HFFc6 (cell line): ENCODE data around the gene FRMD4A. TPM values are rescaled to one million over a fixed set of nuclear protein-coding genes. Genes with fewer than 3 reads are reported as not detected.

Experiments
- DNase-seq: peaks from one replicate; pipeline ENCODE4 v3.0.0-alpha.2; 2018
- H3K27ac Mint-ChIP-seq: 2 replicates; pipeline ENCODE4 v1.8.0; 2020; ENCODE audit warnings: mild to moderate bottlenecking, mixed read lengths
- H3K27me3 Mint-ChIP-seq: 2 replicates; pipeline ENCODE4 v1.8.0; 2021; ENCODE audit warnings: mild to moderate bottlenecking, moderate library complexity, mixed read lengths; ENCODE audit not compliant: insufficient read depth
- H3K36me3 Mint-ChIP-seq: 2 replicates; pipeline ENCODE4 v1.8.0; 2021; ENCODE audit warnings: low read depth, mixed read lengths
- H3K4me1 Mint-ChIP-seq: 2 replicates; pipeline ENCODE4 v1.8.0; 2020; ENCODE audit warnings: low read depth, mixed read lengths
- H3K4me3 Mint-ChIP-seq: 2 replicates; pipeline ENCODE4 v1.8.0; 2020; ENCODE audit warnings: mild to moderate bottlenecking, moderate library complexity, mixed read lengths
- H3K9me3 Mint-ChIP-seq: 2 replicates; pipeline ENCODE4 v1.8.0; 2020; ENCODE audit warnings: mild to moderate bottlenecking, mixed read lengths
- CTCF ChIP-seq: fragments of 200-600 bp; sonication (generic); IDR thresholded peaks from 2 replicates; pipeline ENCODE4 v1.5.0; 2021; ENCODE audit warnings: antibody characterized with exemption, mild to moderate bottlenecking
- total RNA-seq, 6 experiments: library from RNA; stranded (reverse); fragmentation: NEBNext Ultra II Directional; extraction: Animal tissue kit (Norgen Biotek cat#: 25700); gene quantifications; 2 replicates in 1 of 6; 3 replicates in 5 of 6; pipeline ENCODE4 v1.2.3, GENCODE V29; 2021

Gene FRMD4A
- total RNA-seq, 6 experiments from 2014 or later: 76.7 to 117 (median 92.3) TPM

GRCh38 chr10:14171336-14171735 lies 159.4 kb downstream of the FRMD4A start:
- Mint-ChIP-seq H3K27me3 (peaks cover 60% of the 10 kb centered on the region), H3K9me3 (no peaks in the 10 kb centered on the region), H3K27ac (no peak overlapping the region), H3K4me3 (no peak overlapping the region), H3K36me3 (no peaks in the 10 kb centered on the region), H3K4me1 (peaks cover 15% of the 10 kb centered on the region)
- no peak for TF ChIP-seq CTCF
- no peak for DNase-seq

GRCh38 chr10:14163377-14164086 lies 167.2 kb downstream of the FRMD4A start:
- DNase-seq: no peak
- H3K27ac Mint-ChIP-seq: no peak overlapping the region
- no peak overlapping the region for H3K4me3 Mint-ChIP-seq
- H3K27me3 Mint-ChIP-seq: peaks cover 43% of the 10 kb centered on the region
- no peak for TF ChIP-seq CTCF
- no peaks in the 10 kb centered on the region for H3K4me1 Mint-ChIP-seq
- H3K36me3 Mint-ChIP-seq: no peaks in the 10 kb centered on the region
- H3K9me3 Mint-ChIP-seq: no peaks in the 10 kb centered on the region

GRCh38 chr10:14162629-14163344 lies 167.9 kb downstream of the FRMD4A start:
- H3K27me3 Mint-ChIP-seq: peaks cover 44% of the 10 kb centered on the region
- DNase-seq: no peak
- no peaks in the 10 kb centered on the region for H3K36me3 Mint-ChIP-seq
- H3K9me3 Mint-ChIP-seq: no peaks in the 10 kb centered on the region
- H3K4me1 Mint-ChIP-seq: no peaks in the 10 kb centered on the region
- H3K4me3 Mint-ChIP-seq: no peak overlapping the region
- no peak for TF ChIP-seq CTCF
- no peak overlapping the region for H3K27ac Mint-ChIP-seq

GRCh38 chr10:14162061-14162460 lies 168.7 kb downstream of the FRMD4A start:
- no peak overlapping the region for H3K4me3 Mint-ChIP-seq
- peaks cover 40% of the 10 kb centered on the region for H3K27me3 Mint-ChIP-seq
- H3K27ac Mint-ChIP-seq: no peak overlapping the region
- H3K4me1 Mint-ChIP-seq: no peaks in the 10 kb centered on the region
- H3K36me3 Mint-ChIP-seq: no peaks in the 10 kb centered on the region
- DNase-seq: no peak
- TF ChIP-seq CTCF: no peak
- no peaks in the 10 kb centered on the region for H3K9me3 Mint-ChIP-seq

GRCh38 chr10:14160299-14160698 lies 170.4 kb downstream of the FRMD4A start:
- H3K9me3 Mint-ChIP-seq: no peaks in the 10 kb centered on the region
- H3K36me3 Mint-ChIP-seq: no peaks in the 10 kb centered on the region
- no peak overlapping the region for H3K27ac Mint-ChIP-seq
- peaks cover 38% of the 10 kb centered on the region for H3K27me3 Mint-ChIP-seq
- no peak overlapping the region for H3K4me3 Mint-ChIP-seq
- no peaks in the 10 kb centered on the region for H3K4me1 Mint-ChIP-seq
- TF ChIP-seq CTCF: no peak
- DNase-seq: no peak
